CD14-positive monocyte (primary cell): ENCODE measurements around the gene KLF6. TPM values are rescaled to one million over a fixed set of nuclear protein-coding genes. Genes with fewer than 3 reads are reported as not detected.

Source experiments
- DNase-seq, 3 donors: peaks; one replicate each; pipeline ENCODE4 v3.0.0-alpha.2; 2011 to 2022
- H2AFZ ChIP-seq: 2 replicates; pipeline ENCODE4 v1.6.0; 2012; ENCODE audit warnings: mild to moderate bottlenecking, low read depth, low read length, inconsistent platforms; ENCODE audit not compliant: insufficient read depth, poor library complexity, severe bottlenecking
- H3K27ac ChIP-seq, 2 donors: 1 replicate in 1 of 2; 2 replicates in 1 of 2; pipeline ENCODE4 v1.5.1; 2012 to 2013; ENCODE audit warnings: low read length in 2 of 2, control low read depth in 1 of 2, inconsistent platforms in 1 of 2, low read depth in 1 of 2, mild to moderate bottlenecking in 1 of 2
- H3K27me3 ChIP-seq, 2 donors: one replicate each; pipeline versions ENCODE4 v1.6.0 to v1.6.1; 2011 to 2013; ENCODE audit warnings: low read length in 2 of 2; ENCODE audit not compliant: control insufficient read depth in 2 of 2, insufficient read depth in 2 of 2
- H3K36me3 ChIP-seq, 2 donors: replicated peaks in 1 of 2; 1 replicate in 1 of 2; 2 replicates in 1 of 2; pipeline versions ENCODE4 v1.5.1 to v1.6.1; 2012 to 2013; ENCODE audit warnings: low read length in 2 of 2, control low read depth in 1 of 2, inconsistent platforms in 1 of 2, mild to moderate bottlenecking in 1 of 2; ENCODE audit not compliant: insufficient read depth in 2 of 2, control insufficient read depth in 1 of 2
- H3K4me1 ChIP-seq, 2 donors: 1 replicate in 1 of 2; 2 replicates in 1 of 2; pipeline versions ENCODE4 v1.5.1 to v1.6.1; 2012 to 2013; ENCODE audit warnings: low read length in 2 of 2, control low read depth in 1 of 2, inconsistent platforms in 1 of 2, mild to moderate bottlenecking in 1 of 2, moderate library complexity in 1 of 2; ENCODE audit not compliant: insufficient read depth in 2 of 2, control insufficient read depth in 1 of 2
- H3K4me2 ChIP-seq: replicated peaks from 2 replicates; pipeline ENCODE3; 2012; ENCODE audit warnings: low read length, moderate library complexity, mild to moderate bottlenecking; ENCODE audit not compliant: poor library complexity, severe bottlenecking; ENCODE audit errors: extremely low read depth
- H3K4me3 ChIP-seq, 3 experiments: fragments of 200-600 bp in 1 of 3; sonication (generic) in 1 of 3; replicated peaks in 1 of 3; 1 replicate in 2 of 3; 2 replicates in 1 of 3; pipeline ENCODE4 v1.5.1; 2011 to 2013; ENCODE audit warnings: low read length in 3 of 3, mild to moderate bottlenecking in 3 of 3, control low read depth in 2 of 3, low read depth in 2 of 3, inconsistent platforms in 1 of 3, moderate library complexity in 1 of 3
- H3K79me2 ChIP-seq: 2 replicates; pipeline ENCODE4 v1.6.0; 2012; ENCODE audit warnings: mild to moderate bottlenecking, control low read depth, inconsistent platforms, low read length, moderate library complexity; ENCODE audit not compliant: insufficient read depth
- H3K9ac ChIP-seq: 2 replicates; pipeline ENCODE4 v1.6.0; 2017; ENCODE audit warnings: low read length, mild to moderate bottlenecking; ENCODE audit not compliant: insufficient read depth, poor library complexity, severe bottlenecking
- H3K9me3 ChIP-seq, 2 donors: replicated peaks in 1 of 2; 1 replicate in 1 of 2; 2 replicates in 1 of 2; pipeline versions ENCODE4 v1.5.1 to v1.6.1; 2012 to 2013; ENCODE audit warnings: low read length in 2 of 2, control low read depth in 1 of 2; ENCODE audit not compliant: control insufficient read depth in 1 of 2, insufficient read depth in 1 of 2
- H4K20me1 ChIP-seq: 2 replicates; pipeline ENCODE4 v1.6.0; 2012; ENCODE audit warnings: mild to moderate bottlenecking, low read length, control low read depth, moderate library complexity; ENCODE audit not compliant: insufficient read depth
- H3K27ac Mint-ChIP-seq, 7 donors: one replicate each; pipeline ENCODE4 v1.8.0; 2020; ENCODE audit warnings: mild to moderate bottlenecking in 7 of 7, mixed read lengths in 7 of 7, moderate library complexity in 6 of 7, inconsistent platforms in 2 of 7
- H3K27me3 Mint-ChIP-seq, 3 donors: one replicate each; pipeline ENCODE4 v1.8.0; 2021 to 2022; ENCODE audit warnings: low read depth in 3 of 3, mild to moderate bottlenecking in 3 of 3, mixed read lengths in 3 of 3, moderate library complexity in 3 of 3, inconsistent platforms in 1 of 3
- H3K36me3 Mint-ChIP-seq, 2 donors: one replicate each; pipeline ENCODE4 v1.8.0; 2020; ENCODE audit warnings: mixed read lengths in 2 of 2, inconsistent platforms in 1 of 2, mild to moderate bottlenecking in 1 of 2
- H3K4me1 Mint-ChIP-seq: one replicate; pipeline ENCODE4 v1.8.0; 2020; ENCODE audit warnings: mild to moderate bottlenecking, mixed read lengths
- H3K4me3 Mint-ChIP-seq, 2 donors: one replicate each; pipeline ENCODE4 v1.8.0; 2020; ENCODE audit warnings: mild to moderate bottlenecking in 2 of 2, mixed read lengths in 2 of 2, moderate library complexity in 1 of 2
- H3K9me3 Mint-ChIP-seq, 7 donors: one replicate each; pipeline ENCODE4 v1.8.0; 2020 to 2022; ENCODE audit warnings: mixed read lengths in 7 of 7, mild to moderate bottlenecking in 6 of 7, moderate library complexity in 6 of 7, inconsistent platforms in 2 of 7
- WGBS: methylation state at CpG from one replicate; pipeline ENCODE4 v1.1.5; 2013; ENCODE audit warnings: missing lambda C conversion rate; ENCODE audit not compliant: insufficient coverage; 5-methylcytosine and 5-hydroxymethylcytosine counted together
- intact Hi-C, 2 donors: fragments of 100-400 bp; cut with micrococcal nuclease; formaldehyde crosslinking; loops; one replicate each; pipeline versions ENCODE4 v1.15.0 to v1.15.1; 2023
- polyA plus RNA-seq, 3 donors: library from polyadenylated mRNA; depleted of rRNA in 1 of 3; unstranded in 2 of 3; stranded (reverse) in 1 of 3; fragments of 300-500 nt in 2 of 3; fragments of >200 nt in 1 of 3; fragmentation: Illumina TruSeq in 2 of 3; gene quantifications; 1 replicate in 2 of 3; 2 replicates in 1 of 3; pipeline ENCODE4 v1.2.3, GENCODE V29; 2012 to 2021
- TF ChIP-seq, protein P1 (sequence below): fragments of 200-600 bp; IDR thresholded peaks from one replicate; pipeline ENCODE4 v1.8.0; 2022; ENCODE audit warnings: antibody characterized with exemption, mild to moderate bottlenecking

The KLF6 gene
- polyA plus RNA-seq, 3 donors = 436 to 510 (median 499) TPM

DNA sequence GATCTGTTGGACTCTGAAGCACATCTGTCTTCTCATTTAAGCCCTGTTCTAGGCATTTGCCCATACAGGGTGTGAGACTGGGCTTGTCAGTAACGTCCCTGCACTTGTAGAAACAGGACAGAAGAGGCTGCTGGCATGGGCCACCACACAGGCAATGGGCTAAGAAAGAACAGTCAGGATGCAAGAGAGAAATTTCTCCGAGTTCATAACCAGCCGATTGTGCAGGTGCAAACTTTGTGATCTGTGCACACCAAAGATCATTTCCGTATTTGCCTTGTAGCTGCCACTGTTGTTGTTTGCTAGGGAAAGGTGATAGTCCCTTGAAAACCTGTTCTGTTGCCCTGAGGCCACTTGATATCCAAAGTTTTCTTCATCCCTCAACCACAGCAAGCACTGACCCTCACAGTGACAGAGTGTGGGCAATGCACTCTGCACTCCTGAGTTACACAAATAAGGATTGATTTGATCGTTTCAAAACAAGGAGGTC, 20.3 kb downstream of the KLF6 start:
- intact Hi-C loops = loop anchor here (5.0 kb wide), 2 partner anchors 42 to 568 kb away; no protein-coding TSS in a partner anchor

GRCh38 chr10:3763852-3764625, 21.0 kb downstream of the KLF6 start:
- H3K9me3 ChIP-seq = no peaks in the 10 kb centered on the region
- peak overlapping the region; percentile 36 to 79 for H3K27ac ChIP-seq
- H3K4me2 ChIP-seq = no peak overlapping the region
- intact Hi-C loops = loop anchor here in 1 of 2 donors (5.0 kb wide), 1 partner anchor 42 kb away; no protein-coding TSS in a partner anchor
- H3K79me2 ChIP-seq = no peaks in the 10 kb centered on the region
- Mint-ChIP-seq H3K4me1 (peaks cover 90% of the 10 kb centered on the region), H3K27me3 (peaks cover 0 to 1% (median 0%) of the 10 kb centered on the region in 3 donors), H3K9me3 (peaks cover 0 to 4% (median 2%) of the 10 kb centered on the region in 7 donors), H3K27ac (peak overlapping the region in 5 of 7 donors; percentile 83 to 93 (median 89)), H3K36me3 (peaks cover 7 to 8% of the 10 kb centered on the region in 2 donors), H3K4me3 (peak overlapping the region in 1 of 2 donors; percentile 74)
- H4K20me1 ChIP-seq = no peaks in the 10 kb centered on the region
- 100% methylated on average over 2 of the region's 8 CpGs for WGBS
- peaks cover 98 to 100% of the 10 kb centered on the region in 2 donors for H3K4me1 ChIP-seq
- peak overlapping the region; percentile 32 for H2AFZ ChIP-seq
- TF ChIP-seq, protein P1, sequence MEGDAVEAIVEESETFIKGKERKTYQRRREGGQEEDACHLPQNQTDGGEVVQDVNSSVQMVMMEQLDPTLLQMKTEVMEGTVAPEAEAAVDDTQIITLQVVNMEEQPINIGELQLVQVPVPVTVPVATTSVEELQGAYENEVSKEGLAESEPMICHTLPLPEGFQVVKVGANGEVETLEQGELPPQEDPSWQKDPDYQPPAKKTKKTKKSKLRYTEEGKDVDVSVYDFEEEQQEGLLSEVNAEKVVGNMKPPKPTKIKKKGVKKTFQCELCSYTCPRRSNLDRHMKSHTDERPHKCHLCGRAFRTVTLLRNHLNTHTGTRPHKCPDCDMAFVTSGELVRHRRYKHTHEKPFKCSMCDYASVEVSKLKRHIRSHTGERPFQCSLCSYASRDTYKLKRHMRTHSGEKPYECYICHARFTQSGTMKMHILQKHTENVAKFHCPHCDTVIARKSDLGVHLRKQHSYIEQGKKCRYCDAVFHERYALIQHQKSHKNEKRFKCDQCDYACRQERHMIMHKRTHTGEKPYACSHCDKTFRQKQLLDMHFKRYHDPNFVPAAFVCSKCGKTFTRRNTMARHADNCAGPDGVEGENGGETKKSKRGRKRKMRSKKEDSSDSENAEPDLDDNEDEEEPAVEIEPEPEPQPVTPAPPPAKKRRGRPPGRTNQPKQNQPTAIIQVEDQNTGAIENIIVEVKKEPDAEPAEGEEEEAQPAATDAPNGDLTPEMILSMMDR = no peak
- H3K9ac ChIP-seq = no peak overlapping the region
- H3K4me3 ChIP-seq = peak overlapping the region in 1 of 3 experiments; percentile 57
- DNase-seq = peak in 2 of 3 donors; percentile 51 to 61
- H3K27me3 ChIP-seq = no peaks in the 10 kb centered on the region
- H3K36me3 ChIP-seq = no peaks in the 10 kb centered on the region

More for the DNA sequence above, 20.3 kb downstream of the KLF6 start:
- H2AFZ ChIP-seq = peak overlapping the region; percentile 32
- Mint-ChIP-seq H3K4me1 (peaks cover 91% of the 10 kb centered on the region), H3K27ac (peak overlapping the region; percentile 83 to 93 (median 91)), H3K4me3 (peak overlapping the region in 1 of 2 donors; percentile 74), H3K36me3 (peaks cover 5 to 7% of the 10 kb centered on the region in 2 donors), H3K9me3 (peaks cover 0 to 3% (median 0%) of the 10 kb centered on the region in 7 donors), H3K27me3 (peaks cover 0 to 1% (median 0%) of the 10 kb centered on the region in 3 donors)
- H4K20me1 ChIP-seq = no peaks in the 10 kb centered on the region
- TF ChIP-seq, protein P1 = no peak
- 17% methylated on average over 2 of the region's 5 CpGs for WGBS
- H3K79me2 ChIP-seq = no peaks in the 10 kb centered on the region
- peak overlapping the region in 1 of 3 experiments; percentile 57 for H3K4me3 ChIP-seq
- H3K4me1 ChIP-seq = peaks cover 97 to 100% of the 10 kb centered on the region in 2 donors
- no peaks in the 10 kb centered on the region for H3K27me3 ChIP-seq
- no peak for DNase-seq
- H3K4me2 ChIP-seq = peak overlapping the region; percentile 52
- no peaks in the 10 kb centered on the region for H3K36me3 ChIP-seq
- peak overlapping the region; percentile 36 to 79 for H3K27ac ChIP-seq
- H3K9me3 ChIP-seq = no peaks in the 10 kb centered on the region
- no peak overlapping the region for H3K9ac ChIP-seq
